Smooth muscle cell of trachea (primary cell): ENCODE measurements around the gene TP53I11. TPM values are rescaled to one million over a fixed set of nuclear protein-coding genes. Genes with fewer than 3 reads are reported as not detected.

Experiments
- total RNA-seq: library from RNA; depleted of rRNA; stranded (reverse); fragments of >200 nt; gene quantifications from 2 replicates; pipeline ENCODE4 v1.2.1, GENCODE V29; 2014

The TP53I11 gene
- 40.1 and 103 TPM in 2 replicates for total RNA-seq

GRCh38 chr11:44950625-44951476, at the start of gene TP53I11:
TSS of gene TP53I11 (minus strand) at chr11:44950883. CDS start at chr11:44938335, 12,548 bp downstream.

Other genes with a start within 250 kb of the TP53I11 start
- gene TSPAN18, start 223.9 kb downstream of the TP53I11 start, total RNA-seq: not detected in 2 replicates
- gene PRDM11, start 195.8 kb upstream of the TP53I11 start, total RNA-seq: 3.3 and 6.5 TPM in 2 replicates